NCI-H2107 treated with DMSO at 0.1 percent for 48 hours (cell line): ENCODE results near the gene ADA.
A peak's percentile ranks its signal among the peaks of the same experiment; 100 is the strongest.
"Not testable (repeated sequence)": the region's sequence is repeated elsewhere in the genome, so short reads cannot be mapped to it uniquely, and the experiment has no call there.

Experiments used
- DNase-seq: peaks from one replicate; lab custom pipeline; 2025; ENCODE audit not compliant: unreplicated experiment; lab: John Stamatoyannopoulos, UW

The ADA gene

DNA sequence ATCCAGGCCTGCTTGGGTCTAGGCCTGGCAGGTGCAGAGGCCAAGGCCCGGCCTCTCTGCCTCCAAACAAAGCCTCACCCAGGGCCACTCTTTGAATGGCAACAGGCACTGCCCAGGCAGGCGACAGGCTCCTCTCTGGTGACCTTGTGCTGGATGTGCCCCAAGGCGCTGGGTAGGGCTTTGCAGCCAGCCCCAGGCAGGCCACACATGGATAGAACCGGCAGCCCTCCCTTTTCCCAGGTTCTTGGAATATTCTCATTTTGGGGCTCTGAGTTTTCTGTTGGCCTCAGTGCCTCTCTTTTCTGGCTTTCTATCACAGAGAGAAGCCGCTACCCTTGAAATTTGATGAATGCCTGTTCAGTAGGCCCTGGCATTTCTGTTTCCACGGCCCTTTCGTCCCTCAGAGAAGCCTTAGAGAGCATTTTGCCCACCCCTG, 50.2 kb downstream of the ADA start:
- no peak for DNase-seq

DNA sequence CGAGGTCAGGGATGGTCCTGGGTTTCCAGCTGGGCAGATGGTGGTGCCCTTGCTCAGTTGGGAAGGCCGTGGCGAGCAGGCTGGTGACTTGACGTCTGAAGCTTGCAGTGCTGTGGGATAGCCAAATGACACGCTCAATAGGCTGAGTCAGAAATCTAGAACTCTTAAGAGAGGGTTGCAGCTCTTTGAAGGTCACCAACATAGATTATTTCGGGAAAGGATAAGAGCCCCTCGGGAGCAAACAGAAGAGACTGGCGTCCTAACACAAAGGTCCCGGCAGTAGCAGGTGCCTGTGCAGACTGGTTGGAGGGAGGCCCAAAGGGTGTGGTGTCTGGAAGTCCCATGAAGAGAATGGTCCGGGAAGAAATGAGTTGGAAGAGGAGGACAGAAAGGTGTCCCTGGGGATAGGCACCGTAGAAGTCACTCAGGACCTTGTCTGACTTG, 50.7 kb downstream of the ADA start:
- DNase-seq, result no peak

DNA sequence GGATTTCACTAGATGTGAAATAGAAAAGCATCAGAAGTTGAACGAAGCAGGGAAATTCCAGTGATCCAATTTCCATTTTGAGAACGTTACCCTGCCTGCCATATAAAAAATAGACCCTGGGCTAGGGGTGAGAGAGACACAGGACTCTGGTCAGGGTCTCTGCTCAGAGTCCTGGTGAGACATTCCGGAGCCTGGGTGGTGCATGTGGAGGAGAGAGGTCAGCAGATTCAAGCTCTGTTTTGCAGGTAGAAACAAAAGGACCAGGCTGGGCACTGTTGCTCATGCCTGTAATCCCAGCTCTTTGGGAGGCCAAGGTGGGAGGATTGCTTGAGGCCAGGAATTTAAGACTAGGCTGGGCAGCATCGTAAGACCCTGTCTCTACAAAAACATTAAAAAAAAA, 51.2 kb downstream of the ADA start:
- DNase-seq, result no peak

DNA sequence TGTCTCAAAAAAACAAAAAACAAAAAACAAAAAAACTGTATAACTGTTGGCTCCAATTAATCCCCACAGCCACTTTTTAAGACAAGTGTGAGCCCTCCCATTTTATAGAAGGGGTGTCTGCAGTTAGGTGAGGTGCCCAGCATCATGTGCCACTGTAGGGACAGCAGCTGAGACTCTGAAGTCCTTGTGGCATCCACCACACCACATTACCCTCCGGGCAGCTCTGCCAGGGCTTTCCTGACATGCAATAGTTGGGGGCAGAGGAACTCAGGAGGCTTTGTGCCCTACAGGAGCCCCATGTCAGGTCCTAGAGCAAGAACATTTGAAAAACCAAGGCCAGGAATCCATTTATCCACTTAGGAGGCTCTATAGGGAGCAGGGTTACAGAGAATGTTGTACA, 51.8 kb downstream of the ADA start:
- DNase-seq, result no peak

DNA sequence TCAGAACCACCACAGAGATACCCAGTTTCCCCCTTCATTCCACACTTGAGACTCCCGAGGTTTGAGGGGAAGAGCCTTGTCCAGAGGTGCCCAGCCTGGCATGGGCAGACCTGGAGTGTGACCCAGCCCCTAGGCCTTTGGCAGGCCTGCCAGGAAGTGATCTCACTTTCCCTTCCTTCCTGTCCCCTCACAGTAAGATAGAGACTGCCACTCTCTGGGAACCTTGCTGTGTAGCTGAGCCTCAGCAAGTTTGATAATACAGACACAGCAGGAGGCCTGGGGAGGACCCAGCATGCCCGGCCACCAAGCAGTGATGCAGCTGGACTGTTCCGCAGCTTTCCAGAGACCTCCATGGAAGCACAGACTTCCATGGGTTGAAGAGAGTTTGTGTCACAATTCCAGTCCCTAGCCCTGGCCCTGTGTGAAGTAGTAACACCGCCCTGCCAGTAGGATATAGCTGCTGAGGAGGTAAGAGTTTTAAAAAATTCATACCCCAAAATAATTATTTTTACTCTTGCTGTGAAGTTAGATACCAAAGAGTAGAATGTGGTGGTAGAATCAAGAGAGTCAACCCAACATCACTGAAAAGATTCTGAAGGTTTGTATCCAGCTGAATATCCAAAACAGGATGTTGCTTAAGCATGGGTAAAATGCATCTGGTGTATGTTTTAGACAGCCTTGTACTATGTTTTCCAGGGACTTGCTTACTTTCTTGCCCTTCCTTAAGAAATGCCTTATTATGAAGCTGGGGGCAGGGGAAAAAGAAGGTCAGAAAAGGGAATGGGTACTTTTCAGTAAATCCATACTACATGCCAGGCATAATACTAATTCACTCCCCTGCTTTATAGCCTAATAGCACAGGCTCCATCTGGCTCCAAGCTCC, 52.8 kb downstream of the ADA start:
- no peak for DNase-seq

DNA sequence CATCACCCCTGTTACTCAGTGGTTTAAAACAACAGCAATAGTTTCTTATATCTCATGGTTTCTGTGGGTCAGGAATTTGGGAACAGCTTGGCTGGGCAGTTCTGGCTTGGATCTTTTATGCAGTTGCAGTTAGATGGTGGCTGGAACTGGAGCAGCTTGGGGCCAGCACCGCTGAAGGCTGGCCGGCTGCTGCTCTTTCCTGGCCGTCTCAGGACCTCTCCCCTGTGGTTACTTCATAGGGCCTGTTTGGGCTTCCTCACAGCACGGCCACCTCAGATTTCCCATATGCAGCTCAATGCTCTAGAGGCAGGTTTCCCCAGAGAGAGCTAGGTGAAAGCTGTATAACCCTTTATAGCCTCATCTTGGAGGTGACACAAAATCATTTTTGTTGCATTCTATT, 53.6 kb downstream of the ADA start:
- DNase-seq, result no peak

DNA sequence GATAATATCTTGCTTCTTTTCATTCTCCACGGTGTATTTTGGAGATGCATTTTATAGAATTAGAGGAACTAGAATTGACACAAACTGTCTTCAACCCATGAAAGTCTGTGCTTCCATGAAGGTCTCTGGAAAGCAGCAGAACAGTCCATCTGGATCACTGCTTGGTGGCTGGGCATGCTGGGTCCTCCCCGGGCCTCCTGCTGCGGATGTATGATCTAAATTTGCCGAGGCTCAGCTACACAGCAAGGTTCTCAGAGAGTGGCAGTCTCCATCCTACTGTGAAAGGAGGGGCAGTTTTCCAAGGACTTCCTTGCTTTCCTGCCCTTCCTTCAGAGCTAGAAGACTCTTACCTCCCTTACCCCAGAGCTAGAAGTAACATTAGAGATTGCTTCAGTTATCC, 54.0 kb downstream of the ADA start:
- DNase-seq, result no peak

DNA sequence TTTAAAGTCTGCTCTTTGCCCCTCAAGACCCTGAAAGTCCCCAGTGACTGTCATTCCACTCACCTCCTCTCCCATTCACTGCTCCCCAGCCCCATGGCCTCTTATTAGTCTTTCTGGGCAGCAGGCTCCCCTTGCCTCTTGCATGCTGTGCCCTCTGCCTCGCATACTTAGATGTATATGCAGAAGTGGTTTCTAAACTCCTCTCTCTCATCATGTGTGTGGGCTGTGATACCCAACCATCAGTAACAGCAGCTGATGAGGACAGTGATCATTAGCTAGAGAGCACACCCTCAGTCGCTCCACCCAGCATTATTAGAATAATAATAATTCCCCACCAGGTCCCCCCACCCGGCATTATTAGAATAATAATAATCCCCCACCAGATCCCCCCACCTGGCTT, 54.6 kb downstream of the ADA start:
- DNase-seq, result no peak

DNA sequence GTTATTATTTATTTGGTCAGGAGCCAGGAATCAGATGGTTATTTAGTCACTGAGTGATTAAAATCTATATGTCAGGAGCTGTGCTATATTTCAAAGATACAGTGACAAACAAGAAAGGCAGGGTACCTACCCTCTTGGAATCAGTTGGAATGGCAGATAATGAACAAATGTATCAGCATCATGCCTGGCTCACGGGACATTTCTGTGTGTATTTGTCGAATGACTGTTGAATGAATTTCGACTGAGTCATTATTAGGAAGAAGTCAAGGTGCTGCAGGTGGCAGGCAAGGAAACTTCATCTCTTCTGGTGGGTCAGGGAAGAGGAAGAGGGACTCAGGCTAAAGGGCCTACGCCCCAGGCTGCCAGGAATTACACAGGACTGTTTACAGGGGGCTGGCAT, 55.5 kb downstream of the ADA start:
- no peak for DNase-seq

DNA sequence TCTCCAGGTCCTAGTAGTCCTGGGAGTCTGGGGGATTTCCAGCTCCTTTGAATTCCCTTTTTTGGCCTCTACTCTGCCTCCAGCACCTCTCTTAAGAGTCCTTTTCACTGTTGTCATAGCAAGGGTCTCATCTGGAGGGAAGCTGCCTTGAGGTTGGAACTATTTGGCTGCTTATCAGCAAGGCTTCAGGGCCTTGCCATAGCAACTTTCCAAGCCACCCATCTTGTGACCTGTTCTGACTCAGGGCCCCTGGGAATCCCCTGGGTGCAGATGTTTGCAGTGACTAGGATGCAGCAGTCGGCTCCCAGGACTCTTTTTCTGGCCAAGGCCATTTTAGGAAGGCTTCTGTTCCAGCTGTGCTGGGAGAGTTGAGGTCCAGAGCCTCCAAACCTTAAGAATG, 56.8 kb downstream of the ADA start:
- no peak for DNase-seq

DNA sequence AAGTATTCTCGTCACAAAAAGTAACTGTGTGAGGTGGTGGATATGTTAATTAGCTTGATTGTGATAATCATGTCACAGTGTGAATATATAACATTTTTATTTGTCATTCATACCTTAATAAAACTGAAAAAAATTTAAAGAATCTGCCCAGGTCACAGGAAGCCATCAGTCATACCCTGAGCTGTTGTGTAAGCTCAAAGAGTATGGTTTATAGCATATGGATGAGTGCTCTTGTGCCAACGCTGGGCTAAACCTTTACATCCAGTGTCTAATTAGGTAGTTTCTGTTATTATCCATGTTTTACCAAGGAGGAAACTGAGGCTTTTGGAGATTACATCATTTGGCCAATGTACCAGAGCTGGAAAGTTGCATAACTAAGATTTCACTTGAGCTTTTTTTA, 57.7 kb downstream of the ADA start:
- DNase-seq, result no peak

DNA sequence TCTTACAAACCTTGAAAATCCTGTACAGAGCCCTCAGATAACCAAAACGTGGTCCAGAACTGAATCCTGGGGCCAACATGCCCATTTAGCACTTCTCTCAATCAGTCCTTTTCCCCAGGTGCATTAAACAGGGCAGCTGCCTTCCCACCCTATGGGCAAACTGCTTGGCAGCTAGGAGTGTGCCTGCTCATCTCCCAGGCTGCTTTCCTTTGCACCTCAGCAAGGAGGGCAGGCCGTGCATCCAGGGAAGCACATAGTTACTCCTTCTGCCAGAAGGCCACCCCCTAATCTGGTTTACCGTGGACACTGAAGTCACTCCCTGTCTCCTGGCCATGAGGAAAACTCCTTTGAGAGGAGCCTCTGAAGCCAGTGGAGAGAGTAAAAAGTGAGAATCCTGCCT, 59.1 kb downstream of the ADA start:
- no peak for DNase-seq

DNA sequence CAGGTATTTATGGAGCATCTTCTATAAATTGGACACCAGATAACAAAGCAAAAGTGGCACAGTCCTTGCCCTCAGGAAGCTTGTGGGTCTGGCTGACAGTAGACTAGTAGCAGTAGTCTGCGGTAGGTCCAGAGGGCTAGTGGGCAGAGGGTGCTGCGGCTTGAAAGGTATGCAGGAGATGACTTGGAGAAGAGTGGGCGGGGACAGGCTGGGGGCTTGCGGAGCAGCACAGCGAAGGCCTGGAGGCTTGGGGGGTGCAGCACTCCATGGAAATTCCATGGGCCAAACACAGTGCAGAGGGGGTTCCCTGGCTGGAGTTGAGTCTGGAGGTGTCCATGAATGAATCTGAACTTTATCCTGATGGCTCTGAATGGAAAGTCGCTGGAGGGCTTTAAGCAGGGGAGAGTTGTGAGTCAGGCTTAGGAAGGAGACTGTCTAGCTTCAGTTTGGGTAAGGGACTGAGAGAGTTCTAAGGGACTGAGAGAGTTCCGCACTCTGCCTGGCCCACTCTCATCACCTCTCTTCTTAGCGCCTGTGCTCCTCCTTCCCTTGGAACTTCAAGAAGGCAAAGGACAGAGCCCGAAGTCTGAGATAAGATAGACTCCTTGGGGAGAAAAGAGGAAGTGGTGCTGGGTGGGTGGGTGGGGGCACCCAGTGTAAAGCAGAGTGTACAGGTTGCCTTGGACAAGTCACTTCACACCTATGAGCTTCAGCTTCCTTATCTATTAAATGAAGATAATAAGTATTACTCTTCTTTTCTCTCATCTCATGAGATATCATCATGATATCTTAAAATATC, 60.3 kb downstream of the ADA start:
- DNase-seq, result no peak

DNA sequence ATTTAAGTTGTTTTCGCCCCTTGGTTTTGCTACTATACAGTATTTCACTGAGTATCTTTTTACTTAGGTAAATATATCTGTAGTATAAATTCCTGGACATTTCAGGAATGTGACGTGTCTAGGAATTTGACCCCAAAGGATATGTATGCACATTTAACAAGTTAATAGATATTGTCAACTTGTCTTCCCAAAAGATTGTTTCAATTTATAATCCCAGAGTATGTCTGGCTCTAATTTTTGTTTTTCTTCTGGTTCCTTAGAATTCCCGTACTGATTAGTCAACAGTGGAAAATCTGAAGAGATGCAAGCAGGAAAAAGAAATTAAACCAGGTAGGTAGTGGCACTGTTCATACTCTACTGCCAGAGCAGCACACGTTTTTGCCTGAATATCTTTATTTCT, 62.0 kb downstream of the ADA start:
- DNase-seq, result no peak

DNA sequence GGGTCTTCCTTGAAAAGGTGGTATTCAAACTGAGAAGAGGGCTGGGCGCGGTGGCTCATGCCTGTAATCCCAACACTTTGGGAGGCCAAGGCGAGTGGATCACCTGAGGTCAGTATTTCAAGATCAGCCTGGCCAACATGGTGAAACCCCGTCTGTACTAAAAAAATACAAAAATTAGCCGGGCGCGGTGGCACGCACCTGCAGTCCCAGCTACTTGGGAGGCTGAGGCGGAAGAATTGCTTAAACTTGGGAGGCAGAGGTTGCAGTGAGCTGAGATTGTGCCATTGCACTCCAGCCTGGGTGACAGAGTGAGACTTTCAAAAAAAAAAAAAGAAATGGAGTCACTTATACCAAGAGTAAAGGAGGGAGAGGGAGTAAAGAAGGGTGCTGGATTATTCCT, 63.2 kb downstream of the ADA start:
- not testable (repeated sequence) for DNase-seq

DNA sequence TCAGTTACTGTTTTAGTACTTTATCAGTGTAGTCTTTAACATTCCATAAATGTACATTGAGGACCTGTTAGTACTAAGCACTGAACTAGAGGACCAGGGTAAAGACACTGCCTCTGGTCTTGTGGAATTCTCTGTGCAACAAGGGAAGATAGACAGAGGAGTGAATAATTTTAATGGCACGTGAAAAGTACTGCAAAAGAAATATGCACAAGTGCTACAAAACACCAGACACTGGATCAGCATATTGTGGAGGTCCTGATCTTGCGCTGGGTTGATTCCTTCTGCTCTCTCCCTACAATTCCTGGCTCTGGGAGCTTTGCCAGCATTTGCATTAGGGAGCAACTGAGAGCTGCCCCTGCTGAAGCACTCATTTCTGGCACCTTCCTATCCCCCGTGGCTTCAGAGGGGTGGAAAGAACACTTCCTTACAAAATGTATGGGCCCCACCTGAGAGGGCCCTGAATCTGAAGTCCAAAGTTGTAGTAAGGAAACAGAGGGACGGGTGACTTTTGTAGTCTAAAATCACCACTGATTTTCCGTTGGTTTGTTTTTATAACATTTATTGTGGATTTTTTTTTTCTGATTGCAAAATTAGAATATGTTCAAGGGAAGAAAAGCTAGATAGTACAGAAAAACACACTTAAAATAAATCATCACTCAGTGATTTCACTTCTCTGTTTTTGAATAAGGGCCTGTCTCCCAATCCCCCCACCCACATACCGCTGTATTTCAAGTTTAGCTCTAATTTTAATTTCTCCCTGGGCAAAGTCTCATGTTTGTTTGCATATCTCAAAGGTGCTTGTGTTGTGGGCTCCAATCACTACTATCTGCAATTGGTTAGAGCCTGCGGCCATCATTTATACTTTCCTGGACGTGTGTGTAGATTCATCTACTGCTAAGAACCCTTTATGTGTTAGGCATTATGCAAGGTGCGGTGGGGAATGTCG, 64.2 kb downstream of the ADA start:
- DNase-seq, result peak; percentile 3

DNA sequence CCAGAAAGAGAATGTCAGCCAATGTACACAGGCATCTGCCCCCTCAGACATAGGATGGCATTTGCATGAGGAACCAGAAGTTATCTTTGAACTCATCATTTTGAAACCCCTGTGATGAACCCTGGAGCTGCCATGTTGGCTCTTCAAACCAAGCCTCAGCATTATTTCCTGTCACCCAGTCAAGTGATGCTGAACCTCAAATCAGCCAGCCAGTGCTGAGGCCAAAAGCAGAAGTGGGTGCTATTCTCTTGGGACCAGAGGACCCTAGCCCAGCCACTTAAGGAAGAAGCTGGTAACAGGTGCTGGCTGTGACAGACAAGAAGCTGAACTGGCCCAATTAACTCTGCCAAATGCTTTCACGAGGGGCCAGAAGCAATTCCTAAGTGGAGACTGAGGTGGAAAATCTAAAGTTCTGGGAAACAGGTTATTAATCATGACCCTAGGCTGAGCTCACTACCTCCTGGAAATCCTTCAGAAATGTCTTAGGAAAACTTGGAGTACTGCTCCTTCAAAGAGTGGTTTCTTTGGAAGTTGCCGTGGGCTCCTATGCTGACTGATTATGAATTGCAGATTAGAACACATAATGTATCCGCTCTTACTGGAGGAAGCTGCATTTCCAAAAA, 65.1 kb downstream of the ADA start:
- DNase-seq, result no peak

DNA sequence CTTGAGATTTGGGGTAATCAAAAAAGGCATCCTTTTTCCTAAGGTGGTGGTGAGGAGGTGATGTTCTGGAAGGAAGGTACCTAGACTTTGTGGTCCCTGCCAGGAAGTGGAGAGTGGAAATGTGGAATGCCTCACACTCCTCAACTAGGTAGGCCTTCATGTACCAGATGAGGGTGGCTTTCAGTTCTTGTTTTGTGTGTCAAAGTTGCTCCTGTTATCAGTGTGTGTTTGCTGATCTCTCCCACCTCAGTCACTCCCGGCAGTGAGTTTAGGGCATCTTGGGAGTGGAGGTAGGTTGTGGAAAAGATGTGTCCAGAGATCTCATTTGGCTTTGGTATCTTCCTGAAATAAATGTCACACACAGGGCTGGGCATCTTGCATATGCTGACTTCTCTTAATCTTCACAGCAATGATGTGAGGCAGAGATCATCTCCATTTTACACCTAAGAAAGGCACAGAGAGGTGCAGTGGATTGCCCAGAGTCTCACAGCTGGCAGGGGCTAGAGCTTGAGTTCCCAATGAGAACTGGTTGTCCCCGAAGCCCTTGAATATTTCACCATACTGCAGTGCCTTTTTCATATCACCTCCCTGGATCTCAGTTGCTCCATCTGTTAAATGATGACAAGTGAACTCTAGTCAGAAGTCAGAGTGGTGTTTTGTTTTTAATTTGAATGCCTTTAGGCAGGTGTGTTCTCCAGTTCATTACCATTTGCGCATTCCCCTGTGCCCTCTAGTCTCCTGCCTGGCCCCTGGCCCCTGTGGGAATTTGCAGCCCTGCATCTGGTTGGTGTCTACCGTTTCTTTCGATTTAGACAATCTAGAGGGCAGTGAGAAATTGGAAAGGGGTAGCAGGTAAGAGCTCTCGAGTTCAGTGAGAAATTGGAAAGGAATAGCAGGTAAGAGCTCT, 66.2 kb downstream of the ADA start:
- peak; percentile 36 for DNase-seq

DNA sequence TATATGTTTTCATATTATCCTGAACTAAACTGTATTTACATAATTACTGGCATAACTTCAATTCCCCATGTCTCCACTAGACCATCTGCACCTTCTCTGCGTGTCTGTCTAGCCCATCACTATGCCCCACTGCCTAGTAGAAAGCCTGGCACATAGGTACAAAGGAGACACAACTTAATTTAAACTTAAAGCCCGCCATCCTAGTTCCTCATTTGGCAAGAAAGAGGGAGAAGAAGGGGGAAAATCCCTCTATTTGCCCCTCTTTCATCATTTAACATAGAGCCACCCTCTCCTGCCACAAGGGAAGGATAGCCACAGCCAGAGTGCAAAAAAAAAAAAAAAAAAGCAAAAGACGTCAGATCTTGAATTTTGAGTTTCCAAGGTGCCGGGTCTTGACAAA, 67.3 kb downstream of the ADA start:
- DNase-seq, result no peak

DNA sequence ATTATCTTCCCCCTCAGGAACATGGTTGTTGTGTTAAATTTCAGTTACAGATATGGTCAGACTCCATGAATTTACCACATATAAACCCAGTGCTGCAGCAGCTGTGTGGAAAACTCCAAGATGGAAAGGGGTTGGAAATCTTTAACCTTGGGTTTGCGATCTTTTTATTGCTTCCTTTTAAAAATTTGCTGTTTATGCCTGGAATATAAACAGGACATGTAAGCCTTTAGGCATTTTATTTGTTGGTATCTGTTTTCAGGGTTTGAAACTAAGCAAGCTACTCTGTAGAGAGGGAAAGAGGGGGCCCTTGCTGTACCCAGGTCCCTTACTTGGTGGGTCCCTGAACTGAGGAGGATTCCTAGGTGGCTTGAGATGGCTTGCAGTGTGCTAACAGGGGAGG, 68.3 kb downstream of the ADA start:
- DNase-seq, result no peak
